Measurements from ENCODE around the gene SPA17. TPM values are rescaled to one million over a fixed set of nuclear protein-coding genes. Genes with fewer than 3 reads are reported as not detected.

The SPA17 gene
- total RNA-seq, 1 experiment from 2014 or later, result 3.8 TPM

DNA sequence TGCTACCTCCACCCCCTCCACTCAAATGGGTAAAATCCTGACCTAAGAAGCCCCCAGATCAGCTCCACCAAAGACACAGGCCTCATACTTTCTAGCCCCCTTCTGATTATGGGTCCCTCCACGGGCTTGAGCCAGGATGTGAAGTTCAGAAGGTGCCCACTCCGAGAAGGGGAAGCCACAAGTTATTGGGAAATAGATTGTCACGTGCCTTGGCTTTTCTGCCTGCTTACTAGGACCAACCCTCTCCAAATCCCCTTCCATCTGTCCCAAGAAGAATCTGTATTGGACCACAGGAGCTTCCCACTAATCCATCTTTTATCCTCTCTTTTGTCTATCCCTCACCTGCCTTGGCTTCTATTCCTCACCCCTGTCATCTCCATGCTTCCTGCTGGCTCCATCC, 63.0 kb downstream of the SPA17 start (continued):
- no peak for TF ChIP-seq MLX (CRISPR knock-in tag; IDR thresholded peaks at IDR 0.05)

DNA sequence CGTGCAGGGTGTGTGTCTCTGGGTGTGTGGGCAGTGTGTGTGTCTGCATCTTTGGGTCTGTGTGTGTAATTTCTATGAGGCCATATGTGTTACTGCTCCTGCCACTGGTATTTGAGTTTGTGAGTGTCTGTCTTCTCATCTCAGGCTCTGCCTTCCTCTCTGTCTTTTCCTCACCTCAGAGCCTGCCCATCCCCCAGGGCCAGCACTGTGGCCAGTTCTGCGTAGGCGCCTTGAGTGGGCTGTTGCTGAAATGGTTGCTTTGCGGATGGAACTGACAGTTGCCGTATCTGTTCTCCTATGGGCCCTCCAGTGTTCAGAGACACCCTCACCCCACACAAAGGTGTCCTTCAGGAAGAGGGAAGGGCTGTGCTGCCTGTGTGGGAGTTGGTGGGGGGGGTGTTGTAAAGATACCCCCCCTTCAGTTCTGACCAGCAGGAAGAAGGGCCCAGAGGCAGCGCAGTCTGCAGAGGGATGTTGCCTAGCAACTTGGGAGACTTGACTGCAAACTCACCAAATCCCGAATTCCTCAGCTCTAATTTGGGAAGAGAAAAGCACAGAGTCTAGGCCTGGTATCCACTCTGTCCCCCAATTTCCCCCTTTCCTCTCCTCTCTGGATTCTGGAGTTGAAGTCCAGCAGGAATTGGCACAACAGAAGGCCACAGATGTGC, 64.1 kb downstream of the SPA17 start:
- H3K9me3 Mint-ChIP-seq, result no peaks in the 10 kb centered on the region
- H3K27ac Mint-ChIP-seq, result no peak overlapping the region
- CTCF ChIA-PET, result interaction anchor here (1.1 to 1.7 kb wide), 5 partner anchors 9 to 138 kb away, joined by 4 to 9 read pairs (median 4); partner anchors contain the start of genes SIAE and SPA17
- POLR2A ChIA-PET, result no interaction called here
- H3K36me3 Mint-ChIP-seq, result no peaks in the 10 kb centered on the region
- peaks cover 25% of the 10 kb centered on the region for H3K4me1 Mint-ChIP-seq
- no peak overlapping the region for H3K4me3 Mint-ChIP-seq
- no peak for ATAC-seq
- TF ChIP-seq TP53 (CRISPR knock-in tag; IDR thresholded peaks at IDR 0.05), result no peak
- no peak for TF ChIP-seq GTF2I (CRISPR knock-in tag; conservative IDR thresholded peaks at IDR 0.05)
- no peak for TF ChIP-seq KAT7 (CRISPR knock-in tag; IDR thresholded peaks at IDR 0.05; ENCODE audit: borderline replicate concordance)
- no peak for TF ChIP-seq SP1 (CRISPR knock-in tag; conservative IDR thresholded peaks at IDR 0.05)
- no peak for TF ChIP-seq E2F1 (CRISPR knock-in tag; IDR thresholded peaks at IDR 0.05)
- no peak for TF ChIP-seq TCF7 (CRISPR knock-in tag; IDR thresholded peaks at IDR 0.05; ENCODE audit: low read depth)
- no peak for TF ChIP-seq GABPB1 (CRISPR knock-in tag; IDR thresholded peaks at IDR 0.05)
- TF ChIP-seq, protein P1, sequence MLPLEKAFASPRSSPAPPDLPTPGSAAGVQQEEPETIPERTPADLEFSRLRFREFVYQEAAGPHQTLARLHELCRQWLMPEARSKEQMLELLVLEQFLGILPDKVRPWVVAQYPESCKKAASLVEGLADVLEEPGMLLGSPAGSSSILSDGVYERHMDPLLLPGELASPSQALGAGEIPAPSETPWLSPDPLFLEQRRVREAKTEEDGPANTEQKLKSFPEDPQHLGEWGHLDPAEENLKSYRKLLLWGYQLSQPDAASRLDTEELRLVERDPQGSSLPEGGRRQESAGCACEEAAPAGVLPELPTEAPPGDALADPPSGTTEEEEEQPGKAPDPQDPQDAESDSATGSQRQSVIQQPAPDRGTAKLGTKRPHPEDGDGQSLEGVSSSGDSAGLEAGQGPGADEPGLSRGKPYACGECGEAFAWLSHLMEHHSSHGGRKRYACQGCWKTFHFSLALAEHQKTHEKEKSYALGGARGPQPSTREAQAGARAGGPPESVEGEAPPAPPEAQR (CRISPR knock-in tag; IDR thresholded peaks at IDR 0.05), result no peak
- no peak for TF ChIP-seq ZMAT4 (CRISPR knock-in tag; IDR thresholded peaks at IDR 0.05)
- TF ChIP-seq PRRX2 (CRISPR knock-in tag; IDR thresholded peaks at IDR 0.05), result no peak
- H3K27me3 Mint-ChIP-seq (ENCODE audit: low read depth), result peaks cover 87% of the 10 kb centered on the region
- no peak for DNase-seq (ENCODE audit: low spot score)

GRCh38 chr11:124738713-124739478, 65.2 kb downstream of the SPA17 start:
- CTCF ChIA-PET, result interaction anchor here (1.1 to 1.9 kb wide), 14 partner anchors 8 to 137 kb away, joined by 3 to 14 read pairs (median 6); partner anchors contain the start of genes ROBO3, SIAE and SPA17
- Mint-ChIP-seq H3K4me3 (peak overlapping the region; percentile 77), H3K27me3 (ENCODE audit: low read depth) (peaks cover 98% of the 10 kb centered on the region), H3K4me1 (peaks cover 25% of the 10 kb centered on the region), H3K9me3 (no peaks in the 10 kb centered on the region), H3K36me3 (no peaks in the 10 kb centered on the region), H3K27ac (no peak overlapping the region)
- POLR2A ChIA-PET, result interaction anchor here (0.6 to 1.1 kb wide), 2 partner anchors 22 to 65 kb away, joined by 3 read pairs; no protein-coding TSS in a partner anchor
- no peak for ATAC-seq
- no peak for TF ChIP-seq TEAD4 (CRISPR knock-in tag; IDR thresholded peaks at IDR 0.05)
- TF ChIP-seq TP53 (CRISPR knock-in tag; IDR thresholded peaks at IDR 0.05), result 0 out of 2 replicates have a peak, but pooled peaks have one; percentile 14
- DNase-seq (ENCODE audit: low spot score), result no peak

DNA sequence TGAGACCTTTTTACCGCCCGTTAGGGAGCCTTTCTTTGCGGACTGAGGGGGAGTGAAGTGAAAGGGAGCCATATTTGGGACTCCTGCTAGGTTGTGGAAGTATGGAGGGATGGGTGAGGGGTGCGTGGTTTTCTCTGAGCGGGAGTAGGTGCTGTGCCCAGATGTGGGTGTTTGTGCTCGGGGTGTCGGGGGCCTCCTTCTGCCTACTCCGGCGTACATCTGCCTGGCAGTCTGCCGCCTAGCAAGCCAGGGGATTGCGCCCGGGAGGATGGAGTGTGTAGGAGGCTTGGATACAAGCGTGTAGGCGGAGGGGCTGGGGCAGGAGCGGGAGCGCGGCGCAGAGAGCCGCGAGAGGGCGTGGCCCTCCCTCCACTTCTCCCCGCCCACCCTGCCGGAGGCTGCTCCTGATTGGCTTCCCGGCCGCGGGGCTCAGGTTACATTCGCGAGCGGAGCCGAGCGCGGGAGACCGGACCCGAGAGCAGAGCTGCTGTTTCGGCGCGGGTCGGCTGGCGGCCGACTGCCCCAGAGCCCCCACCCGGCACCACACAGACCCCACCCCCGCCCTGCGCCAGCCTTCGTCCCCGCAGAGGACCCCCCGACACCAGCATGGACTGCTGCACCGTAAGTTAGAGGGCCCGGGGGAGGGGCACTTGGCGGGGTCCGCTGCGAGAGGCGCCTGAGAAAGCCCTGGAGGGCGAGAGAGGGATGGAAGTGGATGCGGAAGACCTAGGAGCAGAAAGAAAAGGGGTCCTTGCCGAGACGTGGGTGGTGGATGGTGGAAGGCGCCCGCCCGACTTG, 66.0 kb downstream of the SPA17 start, which contains the start of gene NRGN:
Gene NRGN (plus strand): TSS at position 464 of the 798 bp plus-strand sequence. CDS start 143 bp downstream, at position 607.
- H3K27ac Mint-ChIP-seq, result no peak within 1 kb of the TSS
- no peaks in the 10 kb centered on the region for H3K9me3 Mint-ChIP-seq
- CTCF ChIA-PET, result interaction anchor here (0.9 to 1.9 kb wide), 15 partner anchors 11 to 136 kb away, joined by 3 to 14 read pairs (median 5); partner anchors contain the start of genes ROBO3, SIAE and SPA17
- ATAC-seq (peak; percentile 95), DNase-seq (ENCODE audit: low spot score) (peak; percentile 97)
- peaks cover 25% of the 10 kb centered on the region for H3K4me1 Mint-ChIP-seq
- H3K4me3 Mint-ChIP-seq, result peak within 1 kb of the TSS; percentile 77
- TF ChIP-seq TEAD4 (CRISPR knock-in tag; IDR thresholded peaks at IDR 0.05) (no peak), SP1 (CRISPR knock-in tag; conservative IDR thresholded peaks at IDR 0.05) (peak; percentile 87), ZBTB21 (CRISPR knock-in tag; IDR thresholded peaks at IDR 0.05; ENCODE audit: borderline replicate concordance) (0 out of 2 replicates have a peak, but pooled peaks have one; percentile 29), OVOL2 (CRISPR knock-in tag; IDR thresholded peaks at IDR 0.05; ENCODE audit: borderline replicate concordance) (no peak)
- TF ChIP-seq, protein P2, sequence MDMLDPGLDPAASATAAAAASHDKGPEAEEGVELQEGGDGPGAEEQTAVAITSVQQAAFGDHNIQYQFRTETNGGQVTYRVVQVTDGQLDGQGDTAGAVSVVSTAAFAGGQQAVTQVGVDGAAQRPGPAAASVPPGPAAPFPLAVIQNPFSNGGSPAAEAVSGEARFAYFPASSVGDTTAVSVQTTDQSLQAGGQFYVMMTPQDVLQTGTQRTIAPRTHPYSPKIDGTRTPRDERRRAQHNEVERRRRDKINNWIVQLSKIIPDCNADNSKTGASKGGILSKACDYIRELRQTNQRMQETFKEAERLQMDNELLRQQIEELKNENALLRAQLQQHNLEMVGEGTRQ (CRISPR knock-in tag; IDR thresholded peaks at IDR 0.05), result 0 out of 2 replicates have a peak, but pooled peaks have one; percentile 19
- TF ChIP-seq, protein P3, sequence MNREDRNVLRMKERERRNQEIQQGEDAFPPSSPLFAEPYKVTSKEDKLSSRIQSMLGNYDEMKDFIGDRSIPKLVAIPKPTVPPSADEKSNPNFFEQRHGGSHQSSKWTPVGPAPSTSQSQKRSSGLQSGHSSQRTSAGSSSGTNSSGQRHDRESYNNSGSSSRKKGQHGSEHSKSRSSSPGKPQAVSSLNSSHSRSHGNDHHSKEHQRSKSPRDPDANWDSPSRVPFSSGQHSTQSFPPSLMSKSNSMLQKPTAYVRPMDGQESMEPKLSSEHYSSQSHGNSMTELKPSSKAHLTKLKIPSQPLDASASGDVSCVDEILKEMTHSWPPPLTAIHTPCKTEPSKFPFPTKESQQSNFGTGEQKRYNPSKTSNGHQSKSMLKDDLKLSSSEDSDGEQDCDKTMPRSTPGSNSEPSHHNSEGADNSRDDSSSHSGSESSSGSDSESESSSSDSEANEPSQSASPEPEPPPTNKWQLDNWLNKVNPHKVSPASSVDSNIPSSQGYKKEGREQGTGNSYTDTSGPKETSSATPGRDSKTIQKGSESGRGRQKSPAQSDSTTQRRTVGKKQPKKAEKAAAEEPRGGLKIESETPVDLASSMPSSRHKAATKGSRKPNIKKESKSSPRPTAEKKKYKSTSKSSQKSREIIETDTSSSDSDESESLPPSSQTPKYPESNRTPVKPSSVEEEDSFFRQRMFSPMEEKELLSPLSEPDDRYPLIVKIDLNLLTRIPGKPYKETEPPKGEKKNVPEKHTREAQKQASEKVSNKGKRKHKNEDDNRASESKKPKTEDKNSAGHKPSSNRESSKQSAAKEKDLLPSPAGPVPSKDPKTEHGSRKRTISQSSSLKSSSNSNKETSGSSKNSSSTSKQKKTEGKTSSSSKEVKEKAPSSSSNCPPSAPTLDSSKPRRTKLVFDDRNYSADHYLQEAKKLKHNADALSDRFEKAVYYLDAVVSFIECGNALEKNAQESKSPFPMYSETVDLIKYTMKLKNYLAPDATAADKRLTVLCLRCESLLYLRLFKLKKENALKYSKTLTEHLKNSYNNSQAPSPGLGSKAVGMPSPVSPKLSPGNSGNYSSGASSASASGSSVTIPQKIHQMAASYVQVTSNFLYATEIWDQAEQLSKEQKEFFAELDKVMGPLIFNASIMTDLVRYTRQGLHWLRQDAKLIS (CRISPR knock-in tag; IDR thresholded peaks at IDR 0.05; ENCODE audit: borderline replicate concordance), result no peak
- peaks cover 99% of the 10 kb centered on the region for H3K27me3 Mint-ChIP-seq (ENCODE audit: low read depth)
- POLR2A ChIA-PET, result interaction anchor here (0.6 to 1.1 kb wide), 3 partner anchors 60 to 226 kb away, joined by 3 read pairs; no protein-coding TSS in a partner anchor
- H3K36me3 Mint-ChIP-seq, result no peaks in the 10 kb centered on the region

All from WTC11 (cell line).